K562 (cell line): ENCODE measurements around the gene UBE2E3. TPM values are rescaled to one million over a fixed set of nuclear protein-coding genes. Genes with fewer than 3 reads are reported as not detected.

ENCODE experiments used
- ATAC-seq: fragments of 200-7000 bp; cut with Tn5 transposase; 3 replicates; pipeline ENCODE4 v1.9.1; 2020; ENCODE audit warnings: moderate library complexity
- BruUV-seq: library from RNA; stranded (reverse); fragments of 400-500 nt; replicated peaks from 2 replicates; lab custom pipeline; 2021; lab: Mats Ljungman, UMichigan
- CTCF ChIA-PET: fragments of 300-600 bp; formaldehyde crosslinking; extraction: SDS; loops from one replicate; lab custom pipeline; 2021; ENCODE audit warnings: low intra/inter-chr PET ratio; lab: Yijun Ruan, JAX
- POLR2A ChIA-PET: fragments of 300-600, 350-650 bp; sonication (Branson Sonifier 250); formaldehyde crosslinking; extraction: SDS; loops from one replicate; lab custom pipeline; 2021; ENCODE audit warnings: antibody characterized with exemption, inconsistent platforms; lab: Yijun Ruan, JAX
- DNase-seq, 4 experiments: peaks; one replicate each; pipeline versions ENCODE4 v3.0.0 to v3.0.0-alpha.2; 2011 to 2018; ENCODE audit warnings: low spot score in 3 of 4, mixed read lengths in 3 of 4; ENCODE audit errors: extremely low read depth in 1 of 4
- FAIRE-seq: peaks from 2 replicates; lab custom pipeline; 2011; peaks lifted over from hg19 to GRCh38; lab: Jason Lieb, UNC
- H2AFZ ChIP-seq: 2 replicates; pipeline ENCODE4 v1.6.0; 2011; ENCODE audit warnings: low read depth, low read length, control low read depth, inconsistent platforms
- H3K27ac ChIP-seq: fragments of 200-600 bp; 3 replicates; pipeline ENCODE4 v1.8.0; 2011; ENCODE audit warnings: low read depth, mild to moderate bottlenecking, control low read depth, inconsistent platforms, low read length, moderate library complexity, mixed read lengths; ENCODE audit errors: extremely low read depth
- H3K27me3 ChIP-seq, 2 experiments: fragments of 300-600 bp in 1 of 2; 2 replicates in 1 of 2; 3 replicates in 1 of 2; pipeline versions ENCODE4 v1.6.0 to v1.8.0; 2011; ENCODE audit warnings: inconsistent platforms in 2 of 2, low read length in 2 of 2, mild to moderate bottlenecking in 1 of 2, mixed read lengths in 1 of 2, moderate library complexity in 1 of 2; ENCODE audit not compliant: control insufficient read depth in 2 of 2, insufficient read depth in 2 of 2
- H3K36me3 ChIP-seq: fragments of 300-600 bp; 3 replicates; pipeline ENCODE4 v1.8.0; 2011; ENCODE audit warnings: mild to moderate bottlenecking, low read length, inconsistent platforms; ENCODE audit not compliant: control insufficient read depth, insufficient read depth
- H3K4me1 ChIP-seq, 2 experiments: fragments of 200-600 bp in 1 of 2; replicated peaks in 1 of 2; 2 replicates in 1 of 2; 3 replicates in 1 of 2; pipeline versions ENCODE4 v1.5.1 to v1.8.0; 2011; ENCODE audit warnings: inconsistent platforms in 2 of 2, low read length in 2 of 2, mild to moderate bottlenecking in 1 of 2, mixed read lengths in 1 of 2, moderate library complexity in 1 of 2; ENCODE audit not compliant: control insufficient read depth in 2 of 2, insufficient read depth in 2 of 2
- H3K4me2 ChIP-seq: 2 replicates; pipeline ENCODE4 v1.6.1; 2011; ENCODE audit warnings: low read length, control low read depth, inconsistent platforms, mixed read lengths; ENCODE audit not compliant: insufficient read depth
- H3K4me3 ChIP-seq: fragments of 200-600 bp; sonication (generic), shearing (Covaris generic); 2 replicates; pipeline ENCODE4 v1.5.1; 2016; ENCODE audit warnings: control low read depth, inconsistent platforms
- H3K79me2 ChIP-seq: fragments of 200-600 bp; 3 replicates; pipeline ENCODE4 v1.8.0; 2011; ENCODE audit warnings: low read length, inconsistent platforms; ENCODE audit not compliant: control insufficient read depth, insufficient read depth
- H3K9ac ChIP-seq, 2 experiments: 2 replicates each; pipeline versions ENCODE4 v1.6.0 to v1.6.1; 2011; ENCODE audit warnings: low read depth in 2 of 2, low read length in 2 of 2, control low read depth in 1 of 2, inconsistent platforms in 1 of 2, mild to moderate bottlenecking in 1 of 2, mixed read lengths in 1 of 2; ENCODE audit not compliant: insufficient read depth in 1 of 2
- H3K9me1 ChIP-seq: one replicate; pipeline ENCODE4 v1.6.0; 2011; ENCODE audit warnings: inconsistent platforms, mild to moderate bottlenecking, low read length, moderate library complexity; ENCODE audit not compliant: control insufficient read depth, insufficient read depth
- H3K9me3 ChIP-seq: replicated peaks from 2 replicates; pipeline ENCODE4 v1.5.1; 2011; ENCODE audit warnings: low read depth, low read length, inconsistent platforms; ENCODE audit not compliant: control insufficient read depth, insufficient read depth
- H4K20me1 ChIP-seq: replicated peaks from 2 replicates; pipeline ENCODE4 v1.6.1; 2011; ENCODE audit warnings: low read length, inconsistent platforms, mixed read lengths; ENCODE audit not compliant: control insufficient read depth, insufficient read depth
- BDP1 ChIP-seq: IDR thresholded peaks from 3 replicates; pipeline ENCODE4 v1.6.1; 2011; ENCODE audit not compliant: insufficient read length, insufficient read depth
- CBX3 ChIP-seq, 2 experiments: IDR thresholded peaks; 1 replicate in 1 of 2; 2 replicates in 1 of 2; pipeline ENCODE4 v1.6.1; 2012; ENCODE audit warnings: inconsistent platforms in 2 of 2, low read length in 2 of 2, borderline replicate concordance in 1 of 2, control low read depth in 1 of 2
- CHD1 ChIP-seq: fragments of 200-600 bp; sonication (generic); IDR thresholded peaks from one replicate; pipeline ENCODE4 v1.6.1; 2012; ENCODE audit warnings: mild to moderate bottlenecking, moderate library complexity, low read length, inconsistent platforms
- GTF2B ChIP-seq: IDR thresholded peaks from 2 replicates; pipeline ENCODE4 v1.6.1; 2011; ENCODE audit not compliant: insufficient read length; ENCODE audit errors: extremely low read depth
- IFI16 ChIP-seq: fragments of 250-450 bp; sonication (Bioruptor Pico); IDR thresholded peaks from 2 replicates; pipeline ENCODE4 v2.1.2; 2022; ENCODE audit warnings: mild to moderate bottlenecking, inconsistent platforms
- MAFK ChIP-seq: IDR thresholded peaks from 2 replicates; pipeline ENCODE4 v1.6.1; 2011; ENCODE audit warnings: low read length, improper control_type of control experiment
- MECOM ChIP-seq: fragments of 250-450 bp; sonication (Bioruptor Pico); IDR thresholded peaks from 2 replicates; pipeline ENCODE4 v1.8.0; 2022; ENCODE audit warnings: inconsistent platforms
- NCOA1 ChIP-seq: fragments of 450-650 bp; IDR thresholded peaks from 2 replicates; pipeline ENCODE4 v1.6.1; 2016; ENCODE audit warnings: low read depth
- NFRKB ChIP-seq: fragments of 450-650 bp; IDR thresholded peaks from 2 replicates; pipeline ENCODE4 v1.6.1; 2016; ENCODE audit warnings: low read depth
- NR2C2 ChIP-seq, 2 experiments: fragments of 200-800 bp in 1 of 2; sonication (Bioruptor generic) in 1 of 2; sonication (generic) in 1 of 2; formaldehyde crosslinking in 1 of 2; IDR thresholded peaks; 2 replicates each; pipeline versions ENCODE4 v1.6.1 to v1.8.0; 2016 to 2022; ENCODE audit warnings: mild to moderate bottlenecking in 1 of 2, missing compliant biosample characterization in 1 of 2, missing genetic modification characterization in 1 of 2, missing genetic modification reagents in 1 of 2
- RBM34 ChIP-seq: fragments of 200-400 bp; formaldehyde crosslinking; IDR thresholded peaks from 2 replicates; pipeline ENCODE4 v1.6.1; 2018; ENCODE audit warnings: low read length, borderline replicate concordance; ENCODE audit not compliant: insufficient read depth
- SP2 ChIP-seq: IDR thresholded peaks from 2 replicates; pipeline ENCODE4 v1.6.1; 2011; ENCODE audit warnings: mild to moderate bottlenecking, low read depth, low read length, moderate library complexity; ENCODE audit not compliant: poor library complexity, severe bottlenecking; ENCODE audit errors: extremely low read depth
- SREBF2 ChIP-seq: sonication (generic); formaldehyde crosslinking; IDR thresholded peaks from 2 replicates; pipeline ENCODE4 v1.4.0; 2020; ENCODE audit warnings: mild to moderate bottlenecking, missing genetic modification reagents
- THAP12 ChIP-seq: fragments of 250-450 bp; sonication (Bioruptor Pico); IDR thresholded peaks from 2 replicates; pipeline ENCODE4 v1.9.0; 2021; ENCODE audit warnings: mild to moderate bottlenecking, inconsistent platforms
- ZNF431 ChIP-seq: sonication (generic); formaldehyde crosslinking; IDR thresholded peaks from 2 replicates; pipeline ENCODE4 v1.8.0; 2022; ENCODE audit warnings: mild to moderate bottlenecking, missing genetic modification reagents
- ZNF780A ChIP-seq: fragments of 250-450 bp; sonication (Bioruptor Pico); IDR thresholded peaks from 2 replicates; pipeline ENCODE4 v1.5.0; 2021; ENCODE audit warnings: mild to moderate bottlenecking
- WGBS: fragments of 100-300 bp; shearing (Covaris generic); methylation state at CpG from one replicate; pipeline ENCODE4 v1.1.6; 2016; ENCODE audit warnings: low coverage, mixed read lengths; ENCODE audit not compliant: insufficient coverage; ENCODE audit errors: missing lambda C conversion rate; 5-methylcytosine and 5-hydroxymethylcytosine counted together
- in situ Hi-C: fragments of 300-500 bp; cut with MboI; formaldehyde crosslinking; loops from 4 replicates; pipeline ENCODE4 v1.15.0; 2018; ENCODE audit warnings: inconsistent platforms, mixed read lengths
- intact Hi-C: fragments of 100-400 bp; cut with micrococcal nuclease; formaldehyde crosslinking; loops from 2 replicates; pipeline ENCODE4 v1.14.2; 2022
- polyA plus RNA-seq, 8 experiments: library from polyadenylated mRNA; depleted of rRNA in 4 of 8; stranded (reverse) in 5 of 8; unstranded in 3 of 8; fragments of >200 nt; fragmentation: Nextera tagmentation in 2 of 8; fragmentation: Illumina TruSeq in 1 of 8; extraction: Ambion mirVana in 2 of 8; extraction: Trizol in 1 of 8; gene quantifications; 2 replicates each; pipeline versions ENCODE4 v1.2.1 to v1.2.3, GENCODE V29; 2011 to 2014; ENCODE audit warnings: inconsistent platforms in 1 of 8, missing spikeins in 1 of 8
- total RNA-seq, 7 experiments: library from RNA; depleted of rRNA in 6 of 7; stranded (reverse); fragments of >200 nt in 6 of 7; fragmentation: Illumina TruSeq in 2 of 7; extraction: Trizol in 2 of 7; gene quantifications; 2 replicates each; pipeline versions ENCODE4 v1.2.1 to v1.2.3, GENCODE V29; 2011 to 2021; ENCODE audit warnings: low replicate concordance in 1 of 7
- TF ChIP-seq, protein P1 (sequence below): fragments of 450-650 bp; conservative IDR thresholded peaks from 2 replicates; pipeline ENCODE4 v1.6.1; 2016; ENCODE audit warnings: missing genetic modification characterization, low read depth, mild to moderate bottlenecking, control low read depth, missing compliant biosample characterization
- TF ChIP-seq, protein P2 (sequence below), 2 experiments: IDR thresholded peaks; 2 replicates each; pipeline ENCODE4 v1.6.1; 2011; ENCODE audit warnings: borderline replicate concordance in 1 of 2, control low read depth in 1 of 2, low read depth in 1 of 2, low read length in 1 of 2, mild to moderate bottlenecking in 1 of 2, mixed read lengths in 1 of 2, moderate library complexity in 1 of 2; ENCODE audit not compliant: insufficient read depth in 1 of 2, insufficient read length in 1 of 2, poor library complexity in 1 of 2, severe bottlenecking in 1 of 2; ENCODE audit errors: extremely low read depth in 1 of 2

UBE2E3 gene
- total and polyA plus RNA-seq, 9 of the 15 experiments (the other 6 are each of a cell fraction or from before 2014, with no cell fraction given): 58.2 to 173 (median 78.0) TPM

GRCh38 chr2:181038796-181039195 lies 58.4 kb downstream of the UBE2E3 start:
- H3K9me1 ChIP-seq: no peaks in the 10 kb centered on the region
- H2AFZ ChIP-seq: no peak overlapping the region
- H3K27me3 ChIP-seq: no peaks in the 10 kb centered on the region
- intact Hi-C loops (no loop called here), in situ Hi-C loops (no loop called here)
- no peak overlapping the region for H3K4me2 ChIP-seq
- FAIRE-seq (no peak), ATAC-seq (no peak), DNase-seq (no peak)
- 78% methylated on average over 4 of the region's 4 CpGs for WGBS
- ChIA-PET CTCF (no interaction called here), POLR2A (no interaction called here)
- no TSS peak for BruUV-seq
- no peak overlapping the region for H3K27ac ChIP-seq
- no peaks in the 10 kb centered on the region for H3K36me3 ChIP-seq
- peaks cover 22% of the 10 kb centered on the region; the same call in 1 of the 3 replicates for H3K79me2 ChIP-seq
- H4K20me1 ChIP-seq: no peaks in the 10 kb centered on the region
- no peak overlapping the region for H3K4me3 ChIP-seq
- H3K9ac ChIP-seq: no peak overlapping the region
- no peaks in the 10 kb centered on the region for H3K4me1 ChIP-seq
- no peaks in the 10 kb centered on the region for H3K9me3 ChIP-seq
- TF ChIP-seq SP2 (no peak), CHD1 (no peak), MAFK (no peak), SREBF2 (CRISPR knock-in tag) (no peak), CBX3 (IDR thresholded peaks at IDR 0.05; ENCODE audit: borderline replicate concordance in 1 of 2, low read length in 2 of 2) (no peak), ZNF431 (CRISPR knock-in tag) (no peak), ZNF780A (CRISPR knock-in tag) (no peak), MECOM (CRISPR knock-in tag) (no peak), NCOA1 (no peak), NR2C2 (CRISPR knock-in tag; IDR thresholded peaks at IDR 0.05) (no peak), NR2C2 (tag; IDR thresholded peaks at IDR 0.05) (no peak), BDP1 (no peak), THAP12 (CRISPR knock-in tag) (no peak), GTF2B (no peak), RBM34 (no peak), NFRKB (no peak), IFI16 (CRISPR knock-in tag) (no peak)
- TF ChIP-seq, protein P1, sequence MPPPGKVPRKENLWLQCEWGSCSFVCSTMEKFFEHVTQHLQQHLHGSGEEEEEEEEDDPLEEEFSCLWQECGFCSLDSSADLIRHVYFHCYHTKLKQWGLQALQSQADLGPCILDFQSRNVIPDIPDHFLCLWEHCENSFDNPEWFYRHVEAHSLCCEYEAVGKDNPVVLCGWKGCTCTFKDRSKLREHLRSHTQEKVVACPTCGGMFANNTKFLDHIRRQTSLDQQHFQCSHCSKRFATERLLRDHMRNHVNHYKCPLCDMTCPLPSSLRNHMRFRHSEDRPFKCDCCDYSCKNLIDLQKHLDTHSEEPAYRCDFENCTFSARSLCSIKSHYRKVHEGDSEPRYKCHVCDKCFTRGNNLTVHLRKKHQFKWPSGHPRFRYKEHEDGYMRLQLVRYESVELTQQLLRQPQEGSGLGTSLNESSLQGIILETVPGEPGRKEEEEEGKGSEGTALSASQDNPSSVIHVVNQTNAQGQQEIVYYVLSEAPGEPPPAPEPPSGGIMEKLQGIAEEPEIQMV (tag): no peak
- TF ChIP-seq, protein P2, sequence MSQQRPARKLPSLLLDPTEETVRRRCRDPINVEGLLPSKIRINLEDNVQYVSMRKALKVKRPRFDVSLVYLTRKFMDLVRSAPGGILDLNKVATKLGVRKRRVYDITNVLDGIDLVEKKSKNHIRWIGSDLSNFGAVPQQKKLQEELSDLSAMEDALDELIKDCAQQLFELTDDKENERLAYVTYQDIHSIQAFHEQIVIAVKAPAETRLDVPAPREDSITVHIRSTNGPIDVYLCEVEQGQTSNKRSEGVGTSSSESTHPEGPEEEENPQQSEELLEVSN (IDR thresholded peaks at IDR 0.05; ENCODE audit: borderline replicate concordance in 1 of 2, extremely low read depth in 1 of 2, insufficient read depth in 1 of 2, insufficient read length in 1 of 2, low read depth in 1 of 2, low read length in 1 of 2, poor library complexity in 1 of 2, severe bottlenecking in 1 of 2): no peak
